ENCODE data around the gene IGFBP6. TPM values are rescaled to one million over a fixed set of nuclear protein-coding genes. Genes with fewer than 3 reads are reported as not detected.
"Not testable (repeated sequence)": the region's sequence is repeated elsewhere in the genome, so short reads cannot be mapped to it uniquely, and the experiment has no call there.

IGFBP6 gene
- total RNA-seq, 1 donor from 2014 or later: 21.5 TPM

GRCh38 chr12:53094796-53095595, 2.5 kb upstream of the IGFBP6 start:
- not testable (repeated sequence) for DNase-seq (ENCODE audit: extremely low read depth, low read depth, low spot score)

GRCh38 chr12:53095596-53095895, 1.9 kb upstream of the IGFBP6 start:
- not testable (repeated sequence) for DNase-seq (ENCODE audit: extremely low read depth, low read depth, low spot score)

GRCh38 chr12:53096089-53096741, 1.3 kb upstream of the IGFBP6 start:
- no peak for DNase-seq (ENCODE audit: extremely low read depth, low read depth, low spot score)

- DNase-seq (ENCODE audit: extremely low read depth, low read depth, low spot score): no peak
Measured at GRCh38 chr12:53096759-53097158, 708 bp upstream of the IGFBP6 start.

GRCh38 chr12:53097207-53097563, 282 bp upstream of the IGFBP6 start:
- DNase-seq (ENCODE audit: extremely low read depth, low read depth, low spot score): no peak

- no peak for DNase-seq (ENCODE audit: extremely low read depth, low read depth, low spot score)
Measured at GRCh38 chr12:53098354-53098981, 1.0 kb downstream of the IGFBP6 start.

- DNase-seq (ENCODE audit: extremely low read depth, low read depth, low spot score): peak; percentile 41
Measured at GRCh38 chr12:53099071-53099882, 1.8 kb downstream of the IGFBP6 start.

- no peak for DNase-seq (ENCODE audit: extremely low read depth, low read depth, low spot score)
Measured at GRCh38 chr12:53100466-53101151, 3.1 kb downstream of the IGFBP6 start.

- DNase-seq (ENCODE audit: extremely low read depth, low read depth, low spot score): no peak
Measured at GRCh38 chr12:53101266-53101665, 3.8 kb downstream of the IGFBP6 start.

- DNase-seq (ENCODE audit: extremely low read depth, low read depth, low spot score): no peak
Measured at GRCh38 chr12:53101931-53102781, 4.7 kb downstream of the IGFBP6 start.

- no peak for DNase-seq (ENCODE audit: extremely low read depth, low read depth, low spot score)
Measured at GRCh38 chr12:53102883-53103807, 5.7 kb downstream of the IGFBP6 start, which contains the start of gene SOAT2. Gene SOAT2, plus strand, starts transcription at chr12:53103486. Its CDS starts 92 bp downstream, at chr12:53103578.

GRCh38 chr12:53103860-53104305, 6.4 kb downstream of the IGFBP6 start:
- DNase-seq (ENCODE audit: extremely low read depth, low read depth, low spot score): no peak

- no peak for DNase-seq (ENCODE audit: extremely low read depth, low read depth, low spot score)
Measured at GRCh38 chr12:53105256-53105655, 7.8 kb downstream of the IGFBP6 start.

GRCh38 chr12:53105712-53106439, 8.4 kb downstream of the IGFBP6 start:
- no peak for DNase-seq (ENCODE audit: extremely low read depth, low read depth, low spot score)

GRCh38 chr12:53107122-53107521, 9.7 kb downstream of the IGFBP6 start:
- no peak for DNase-seq (ENCODE audit: extremely low read depth, low read depth, low spot score)

- not testable (repeated sequence) for DNase-seq (ENCODE audit: extremely low read depth, low read depth, low spot score)
Measured at GRCh38 chr12:53112431-53112830, 15.0 kb downstream of the IGFBP6 start.

GRCh38 chr12:53113136-53113705, 15.8 kb downstream of the IGFBP6 start:
- DNase-seq (ENCODE audit: extremely low read depth, low read depth, low spot score): no peak

Measured in glomerular endothelial cell (primary cell).